ENCODE measurements around the gene SSTR4. TPM values are rescaled to one million over a fixed set of nuclear protein-coding genes. Genes with fewer than 3 reads are reported as not detected.

SSTR4 gene
- total RNA-seq, 3 donors from 2014 or later (not counting 1 experiment from before 2014, with no cell fraction given) = not detected

GRCh38 chr20:23021541-23021940 lies 13.6 kb upstream of the SSTR4 start:
- Histone ChIP-seq H3K27me3 (ENCODE audit: control insufficient read depth, insufficient read depth, low read length) (no peaks in the 10 kb centered on the region), H3K4me1 (ENCODE audit: control insufficient read depth, insufficient read depth, low read length) (no peaks in the 10 kb centered on the region), H3K9me3 (ENCODE audit: control insufficient read depth, insufficient read depth, low read length) (no peaks in the 10 kb centered on the region), H3K4me3 (ENCODE audit: low read length) (no peak overlapping the region), H3K27ac (ENCODE audit: low read length) (no peak overlapping the region), H3K36me3 (ENCODE audit: control insufficient read depth, insufficient read depth, low read length) (no peaks in the 10 kb centered on the region)
- Mint-ChIP-seq H3K27ac (no peak overlapping the region), H3K4me3 (no peak overlapping the region), H3K36me3 (no peaks in the 10 kb centered on the region), H3K27me3 (ENCODE audit: low read depth in 2 of 2) (peaks cover 0 to 18% of the 10 kb centered on the region in 2 donors), H3K4me1 (no peaks in the 10 kb centered on the region), H3K9me3 (no peaks in the 10 kb centered on the region)
- TF ChIP-seq, protein P1, sequence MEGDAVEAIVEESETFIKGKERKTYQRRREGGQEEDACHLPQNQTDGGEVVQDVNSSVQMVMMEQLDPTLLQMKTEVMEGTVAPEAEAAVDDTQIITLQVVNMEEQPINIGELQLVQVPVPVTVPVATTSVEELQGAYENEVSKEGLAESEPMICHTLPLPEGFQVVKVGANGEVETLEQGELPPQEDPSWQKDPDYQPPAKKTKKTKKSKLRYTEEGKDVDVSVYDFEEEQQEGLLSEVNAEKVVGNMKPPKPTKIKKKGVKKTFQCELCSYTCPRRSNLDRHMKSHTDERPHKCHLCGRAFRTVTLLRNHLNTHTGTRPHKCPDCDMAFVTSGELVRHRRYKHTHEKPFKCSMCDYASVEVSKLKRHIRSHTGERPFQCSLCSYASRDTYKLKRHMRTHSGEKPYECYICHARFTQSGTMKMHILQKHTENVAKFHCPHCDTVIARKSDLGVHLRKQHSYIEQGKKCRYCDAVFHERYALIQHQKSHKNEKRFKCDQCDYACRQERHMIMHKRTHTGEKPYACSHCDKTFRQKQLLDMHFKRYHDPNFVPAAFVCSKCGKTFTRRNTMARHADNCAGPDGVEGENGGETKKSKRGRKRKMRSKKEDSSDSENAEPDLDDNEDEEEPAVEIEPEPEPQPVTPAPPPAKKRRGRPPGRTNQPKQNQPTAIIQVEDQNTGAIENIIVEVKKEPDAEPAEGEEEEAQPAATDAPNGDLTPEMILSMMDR (IDR thresholded peaks at IDR 0.05) = no peak
- no peak for DNase-seq
- no peak for ATAC-seq
- intact Hi-C loops (cut with micrococcal nuclease) = no loop called here
- WGBS (ENCODE audit: insufficient coverage) = 86% methylated on average over 1 of the region's 1 CpG

DNA sequence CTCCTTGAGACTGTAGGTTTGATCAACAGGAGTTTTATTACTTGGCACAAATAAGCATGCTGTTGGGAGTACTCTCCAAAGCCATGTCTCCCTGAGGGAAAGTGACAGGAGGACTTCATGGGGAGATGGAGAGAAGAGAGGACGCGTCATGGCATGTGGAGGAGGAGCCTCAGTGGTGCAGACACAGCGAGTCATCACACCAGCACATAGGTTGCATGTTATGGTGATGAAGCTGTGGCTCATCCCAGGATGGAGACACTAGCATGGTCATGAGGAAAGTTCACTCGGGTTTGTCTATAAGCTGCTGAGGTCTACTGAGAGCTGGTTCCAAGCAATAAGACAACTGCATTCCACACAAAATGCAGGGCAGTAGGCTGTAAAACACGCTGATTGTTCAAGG lies 13.2 kb upstream of the SSTR4 start:
- TF ChIP-seq, protein P1 (IDR thresholded peaks at IDR 0.05) = no peak
- ATAC-seq = no peak
- Histone ChIP-seq H3K4me1 (ENCODE audit: control insufficient read depth, insufficient read depth, low read length) (no peaks in the 10 kb centered on the region), H3K27me3 (ENCODE audit: control insufficient read depth, insufficient read depth, low read length) (no peaks in the 10 kb centered on the region), H3K9me3 (ENCODE audit: control insufficient read depth, insufficient read depth, low read length) (no peaks in the 10 kb centered on the region), H3K27ac (ENCODE audit: low read length) (no peak overlapping the region), H3K36me3 (ENCODE audit: control insufficient read depth, insufficient read depth, low read length) (no peaks in the 10 kb centered on the region), H3K4me3 (ENCODE audit: low read length) (no peak overlapping the region)
- H3K4me1 Mint-ChIP-seq = no peaks in the 10 kb centered on the region
- no peaks in the 10 kb centered on the region for H3K9me3 Mint-ChIP-seq
- no peak overlapping the region for H3K27ac Mint-ChIP-seq
- intact Hi-C loops (cut with micrococcal nuclease) = no loop called here
- DNase-seq = no peak
- WGBS (ENCODE audit: insufficient coverage) = 96% methylated on average over 5 of the region's 5 CpGs
- no peak overlapping the region for H3K4me3 Mint-ChIP-seq
- H3K36me3 Mint-ChIP-seq = no peaks in the 10 kb centered on the region
- H3K27me3 Mint-ChIP-seq (ENCODE audit: low read depth in 2 of 2) = peaks cover 0 to 20% of the 10 kb centered on the region in 2 donors

DNA sequence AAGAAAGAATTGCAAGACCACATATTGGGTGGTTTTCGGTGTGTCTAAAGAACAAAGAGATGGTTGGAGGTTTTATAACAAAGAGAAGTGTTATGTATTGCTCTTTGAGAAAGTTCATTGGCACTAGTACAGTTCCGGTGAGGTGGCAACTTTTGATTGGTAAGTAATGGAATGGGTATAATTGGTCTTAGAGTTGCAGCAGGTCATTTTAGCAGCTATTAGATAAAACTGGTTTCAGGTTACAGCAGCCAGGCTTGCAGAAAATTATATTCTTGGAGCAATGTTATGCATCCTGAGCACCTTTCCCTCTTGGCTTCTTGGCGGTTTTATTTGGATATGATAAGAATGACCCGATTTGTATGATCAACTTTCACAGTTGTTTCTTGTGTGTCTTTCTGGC lies 12.3 kb upstream of the SSTR4 start:
- H3K27me3 Mint-ChIP-seq (ENCODE audit: low read depth in 2 of 2) = peaks cover 0 to 29% of the 10 kb centered on the region in 2 donors
- DNase-seq (no peak), ATAC-seq (no peak)
- WGBS (ENCODE audit: insufficient coverage) = 99% methylated on average over 4 of the region's 4 CpGs
- H3K4me1 ChIP-seq (ENCODE audit: control insufficient read depth, insufficient read depth, low read length) = no peaks in the 10 kb centered on the region
- intact Hi-C loops (cut with micrococcal nuclease) = no loop called here
- H3K27ac ChIP-seq (ENCODE audit: low read length) = no peak overlapping the region
- no peak overlapping the region for H3K4me3 Mint-ChIP-seq
- no peaks in the 10 kb centered on the region for H3K36me3 ChIP-seq (ENCODE audit: control insufficient read depth, insufficient read depth, low read length)
- H3K36me3 Mint-ChIP-seq = no peaks in the 10 kb centered on the region
- no peak overlapping the region for H3K4me3 ChIP-seq (ENCODE audit: low read length)
- H3K27ac Mint-ChIP-seq = no peak overlapping the region
- no peaks in the 10 kb centered on the region for H3K9me3 ChIP-seq (ENCODE audit: control insufficient read depth, insufficient read depth, low read length)
- H3K4me1 Mint-ChIP-seq = no peaks in the 10 kb centered on the region
- no peaks in the 10 kb centered on the region for H3K27me3 ChIP-seq (ENCODE audit: control insufficient read depth, insufficient read depth, low read length)
- TF ChIP-seq, protein P1 (IDR thresholded peaks at IDR 0.05) = no peak
- no peaks in the 10 kb centered on the region for H3K9me3 Mint-ChIP-seq

DNA sequence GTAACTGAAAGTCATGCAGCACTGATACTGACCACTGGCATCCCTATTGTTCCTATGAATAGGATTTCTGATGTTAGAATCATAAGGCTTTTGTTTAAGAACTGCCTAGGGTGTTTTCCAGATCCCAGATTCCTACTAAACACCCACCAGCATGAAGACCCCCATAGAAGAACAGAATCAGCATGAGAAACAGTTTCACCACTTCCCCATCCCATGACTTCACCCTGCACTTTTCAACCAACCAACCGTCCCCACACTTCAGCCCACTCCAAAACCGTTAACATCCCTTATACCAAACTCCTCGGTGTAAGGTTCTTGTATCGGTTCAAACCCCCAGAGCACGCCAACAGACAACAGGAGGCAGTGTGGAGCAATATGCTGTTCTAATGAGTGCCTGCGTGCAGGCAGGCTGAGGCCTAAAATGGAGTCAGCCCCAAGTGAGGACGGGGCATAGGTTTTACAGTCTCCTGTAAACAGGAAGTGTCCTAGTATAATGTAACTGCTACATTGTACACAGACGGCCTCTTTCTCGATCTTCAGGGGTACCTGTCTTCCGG lies 11.4 kb upstream of the SSTR4 start:
- H3K9me3 ChIP-seq (ENCODE audit: control insufficient read depth, insufficient read depth, low read length) = no peaks in the 10 kb centered on the region
- H3K27ac Mint-ChIP-seq = no peak overlapping the region
- TF ChIP-seq, protein P1 (IDR thresholded peaks at IDR 0.05) = no peak
- H3K4me1 ChIP-seq (ENCODE audit: control insufficient read depth, insufficient read depth, low read length) = no peaks in the 10 kb centered on the region
- no peak overlapping the region for H3K4me3 Mint-ChIP-seq
- no peak for ATAC-seq
- no peak overlapping the region for H3K4me3 ChIP-seq (ENCODE audit: low read length)
- peaks cover 0 to 33% of the 10 kb centered on the region in 2 donors for H3K27me3 Mint-ChIP-seq (ENCODE audit: low read depth in 2 of 2)
- H3K36me3 ChIP-seq (ENCODE audit: control insufficient read depth, insufficient read depth, low read length) = no peaks in the 10 kb centered on the region
- 90% methylated on average over 10 of the region's 10 CpGs for WGBS (ENCODE audit: insufficient coverage)
- no peaks in the 10 kb centered on the region for H3K36me3 Mint-ChIP-seq
- intact Hi-C loops (cut with micrococcal nuclease) = no loop called here
- no peaks in the 10 kb centered on the region for H3K9me3 Mint-ChIP-seq
- no peak overlapping the region for H3K27ac ChIP-seq (ENCODE audit: low read length)
- no peak for DNase-seq
- no peaks in the 10 kb centered on the region for H3K4me1 Mint-ChIP-seq
- H3K27me3 ChIP-seq (ENCODE audit: control insufficient read depth, insufficient read depth, low read length) = no peaks in the 10 kb centered on the region

Measured in natural killer cell (primary cell).